HCT116 (cell line): Measurements from ENCODE around the gene OR5H2.

Experiments used
- CBX3 ChIP-seq: IDR thresholded peaks from 2 replicates; pipeline ENCODE4 v1.6.1; 2012; ENCODE audit warnings: low read depth
- CTCF ChIP-seq, 3 experiments: fragments of 200-600 bp in 1 of 3; sonication (generic) in 1 of 3; IDR thresholded peaks in 2 of 3; conservative IDR thresholded peaks in 1 of 3; 2 replicates each; pipeline ENCODE4 v1.5.1; 2012 to 2017; ENCODE audit warnings: low read depth in 2 of 3, low read length in 2 of 3, antibody characterized with exemption in 1 of 3, borderline replicate concordance in 1 of 3, control low read depth in 1 of 3, mild to moderate bottlenecking in 1 of 3, mixed read lengths in 1 of 3, mixed run types in 1 of 3, moderate library complexity in 1 of 3; ENCODE audit not compliant: insufficient read depth in 1 of 3
- EGR1 ChIP-seq: IDR thresholded peaks from 2 replicates; pipeline ENCODE4 v1.6.1; 2012; ENCODE audit warnings: low read depth
- FOSL1 ChIP-seq: IDR thresholded peaks from 2 replicates; pipeline ENCODE4 v1.6.1; 2012; ENCODE audit warnings: low read depth
- POLR2A ChIP-seq: IDR thresholded peaks from 2 replicates; pipeline ENCODE4 v1.7.0; 2011; ENCODE audit warnings: borderline replicate concordance; ENCODE audit not compliant: insufficient read depth, insufficient read length; ENCODE audit errors: extremely low read depth
- POLR2AphosphoS5 ChIP-seq: IDR thresholded peaks from 2 replicates; pipeline ENCODE4 v1.6.1; 2011; ENCODE audit warnings: mild to moderate bottlenecking, low read depth, low read length, moderate library complexity
- REST ChIP-seq: IDR thresholded peaks from 2 replicates; pipeline ENCODE4 v1.6.1; 2012; ENCODE audit warnings: low read depth
- TCF7L2 ChIP-seq: IDR thresholded peaks from 2 replicates; pipeline ENCODE4 v1.7.0; 2011; ENCODE audit warnings: borderline replicate concordance, inconsistent platforms; ENCODE audit not compliant: insufficient read depth, insufficient read length; ENCODE audit errors: extremely low read depth
- TF ChIP-seq, protein P1 (sequence below): IDR thresholded peaks from 2 replicates; pipeline ENCODE4 v1.6.1; 2011; ENCODE audit warnings: mild to moderate bottlenecking, low read length, moderate library complexity; ENCODE audit not compliant: insufficient replicate concordance; ENCODE audit errors: extremely low read depth

DNA sequence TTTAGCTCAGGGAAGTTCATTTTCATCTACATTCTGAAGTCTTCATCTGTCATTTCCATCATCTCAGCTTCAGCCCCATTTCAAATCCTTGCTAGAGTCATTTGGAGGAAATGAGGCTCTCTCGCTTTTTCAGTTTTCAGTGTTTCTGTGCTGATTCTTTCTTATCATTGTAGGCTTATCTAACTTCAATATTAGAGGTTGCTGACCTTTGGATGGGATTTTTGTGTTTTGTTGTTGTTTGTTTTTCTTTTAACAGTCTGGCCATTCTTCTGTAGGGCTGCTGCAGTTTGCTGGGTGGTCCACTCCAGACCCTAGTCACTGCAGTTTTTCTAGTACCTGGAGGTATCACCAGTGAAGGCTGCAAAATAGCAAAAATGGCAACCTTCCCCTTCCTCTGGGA, 8.6 kb downstream of the OR5H2 start:
- TF ChIP-seq FOSL1 (no peak), CTCF (IDR thresholded peaks at IDR 0.05 in 2 of 3, conservative IDR thresholded peaks at IDR 0.05 in 1 of 3; ENCODE audit: borderline replicate concordance in 1 of 3, insufficient read depth in 1 of 3, low read depth in 2 of 3, low read length in 2 of 3) (no peak), POLR2A (no peak), TCF7L2 (no peak), EGR1 (no peak), CBX3 (no peak), POLR2AphosphoS5 (no peak), REST (no peak)
- TF ChIP-seq, protein P1, sequence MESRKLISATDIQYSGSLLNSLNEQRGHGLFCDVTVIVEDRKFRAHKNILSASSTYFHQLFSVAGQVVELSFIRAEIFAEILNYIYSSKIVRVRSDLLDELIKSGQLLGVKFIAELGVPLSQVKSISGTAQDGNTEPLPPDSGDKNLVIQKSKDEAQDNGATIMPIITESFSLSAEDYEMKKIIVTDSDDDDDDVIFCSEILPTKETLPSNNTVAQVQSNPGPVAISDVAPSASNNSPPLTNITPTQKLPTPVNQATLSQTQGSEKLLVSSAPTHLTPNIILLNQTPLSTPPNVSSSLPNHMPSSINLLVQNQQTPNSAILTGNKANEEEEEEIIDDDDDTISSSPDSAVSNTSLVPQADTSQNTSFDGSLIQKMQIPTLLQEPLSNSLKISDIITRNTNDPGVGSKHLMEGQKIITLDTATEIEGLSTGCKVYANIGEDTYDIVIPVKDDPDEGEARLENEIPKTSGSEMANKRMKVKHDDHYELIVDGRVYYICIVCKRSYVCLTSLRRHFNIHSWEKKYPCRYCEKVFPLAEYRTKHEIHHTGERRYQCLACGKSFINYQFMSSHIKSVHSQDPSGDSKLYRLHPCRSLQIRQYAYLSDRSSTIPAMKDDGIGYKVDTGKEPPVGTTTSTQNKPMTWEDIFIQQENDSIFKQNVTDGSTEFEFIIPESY: no peak
